A172 (cell line): ENCODE measurements around the gene CYP3A7. TPM values are rescaled to one million over a fixed set of nuclear protein-coding genes. Genes with fewer than 3 reads are reported as not detected.
A peak's percentile ranks its signal among the peaks of the same experiment; 100 is the strongest.
"Not testable (repeated sequence)": the region's sequence is repeated elsewhere in the genome, so short reads cannot be mapped to it uniquely, and the experiment has no call there.

Experiments used
- DNase-seq: peaks from one replicate; pipeline ENCODE4 v3.0.0-alpha.2; 2015; ENCODE audit warnings: low spot score
- total RNA-seq: library from RNA; depleted of rRNA; stranded (reverse); fragments of >200 nt; shearing (Covaris generic); gene quantifications from 2 replicates; pipeline ENCODE4 v1.2.3, GENCODE V29; 2014

CYP3A7 gene
- total RNA-seq, 1 experiment from 2014 or later: not detected

DNA sequence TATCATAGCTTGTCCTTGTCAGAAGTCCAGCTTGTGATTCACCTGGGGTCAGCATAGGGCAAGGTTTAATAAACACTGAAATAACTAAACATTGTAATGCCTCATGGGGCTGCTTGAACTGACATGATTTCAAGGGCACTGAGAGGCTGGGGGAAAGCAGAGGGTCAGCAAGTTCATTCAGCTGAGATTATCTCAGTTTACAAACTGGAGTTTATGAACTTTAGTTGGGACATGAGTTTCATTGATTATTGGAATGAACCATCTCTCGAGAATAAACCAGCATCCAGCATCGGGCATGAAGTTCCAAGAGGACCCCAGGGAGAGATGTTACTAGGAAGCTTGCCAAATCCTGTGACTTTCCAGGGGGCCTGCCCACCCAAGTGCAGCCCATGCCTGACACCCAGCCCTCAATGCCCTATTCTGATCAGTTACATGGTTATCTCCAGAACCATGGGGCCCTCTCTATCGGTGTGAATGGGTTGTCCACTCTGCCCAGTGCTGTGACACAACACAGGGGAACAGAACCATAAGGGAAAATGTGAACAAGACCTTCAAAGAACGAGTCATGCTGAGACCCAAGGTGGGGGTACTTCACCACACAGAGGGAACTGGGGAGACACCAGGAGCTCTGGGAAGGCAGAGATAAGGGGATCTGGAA lies 7.9 kb upstream of the CYP3A7 start:
- no peak for DNase-seq

DNA sequence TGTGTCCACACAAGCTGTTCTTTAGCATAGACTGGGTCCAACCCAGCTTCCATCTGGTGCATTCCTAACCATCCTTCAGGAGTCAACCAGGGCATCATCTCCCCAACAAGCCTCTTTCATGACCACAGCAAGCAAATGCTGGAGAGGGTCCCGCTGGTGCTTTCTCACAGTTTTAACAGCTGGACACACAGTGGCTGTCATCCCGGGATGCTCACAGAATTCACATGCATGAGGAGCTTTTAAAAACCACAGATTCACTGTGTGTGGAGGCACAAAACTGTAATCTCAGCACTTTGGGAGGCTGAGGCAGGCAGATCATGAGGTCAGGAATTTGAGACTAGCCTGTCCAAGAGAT lies 6.4 kb upstream of the CYP3A7 start:
- no peak for DNase-seq

DNA sequence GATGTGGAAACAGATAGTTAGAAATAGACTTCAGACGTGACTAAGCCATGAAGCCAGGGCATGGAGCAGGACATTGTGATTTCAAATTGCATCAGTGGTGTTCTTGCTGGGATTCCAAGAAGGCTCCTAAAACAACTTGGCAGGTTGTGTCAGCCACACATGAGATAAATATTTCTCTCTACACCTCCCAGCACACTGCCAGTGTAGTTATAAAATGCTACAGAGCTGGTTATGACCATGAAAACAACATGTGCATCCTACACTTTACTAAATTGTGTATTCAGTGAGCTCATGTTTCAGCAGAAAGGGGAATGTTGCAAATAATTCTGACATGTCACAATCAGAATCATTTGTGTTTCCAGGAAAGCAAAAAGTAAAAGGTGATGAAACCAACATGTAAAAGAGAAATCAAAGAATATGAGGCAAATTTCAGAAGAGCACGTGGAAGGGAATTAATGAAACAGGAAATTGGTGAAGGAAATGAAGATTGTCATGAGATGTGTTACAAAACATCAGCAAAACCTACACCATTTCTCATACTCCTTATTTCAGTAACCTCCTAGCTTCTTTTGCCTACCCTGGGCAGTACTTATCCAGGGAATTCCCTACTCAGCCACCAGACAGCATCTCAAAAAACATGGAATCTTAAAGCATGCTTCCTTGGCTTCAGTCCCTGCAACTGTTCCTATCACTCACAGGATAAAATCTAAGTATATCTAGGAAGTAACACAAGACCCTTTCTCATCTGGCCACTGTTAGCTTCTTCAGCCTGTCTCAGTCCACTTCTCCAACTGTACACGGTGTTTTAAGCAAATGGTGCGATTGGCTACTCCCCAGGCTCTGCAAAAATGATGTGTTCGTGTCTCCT lies 5.8 kb upstream of the CYP3A7 start:
- no peak for DNase-seq

DNA sequence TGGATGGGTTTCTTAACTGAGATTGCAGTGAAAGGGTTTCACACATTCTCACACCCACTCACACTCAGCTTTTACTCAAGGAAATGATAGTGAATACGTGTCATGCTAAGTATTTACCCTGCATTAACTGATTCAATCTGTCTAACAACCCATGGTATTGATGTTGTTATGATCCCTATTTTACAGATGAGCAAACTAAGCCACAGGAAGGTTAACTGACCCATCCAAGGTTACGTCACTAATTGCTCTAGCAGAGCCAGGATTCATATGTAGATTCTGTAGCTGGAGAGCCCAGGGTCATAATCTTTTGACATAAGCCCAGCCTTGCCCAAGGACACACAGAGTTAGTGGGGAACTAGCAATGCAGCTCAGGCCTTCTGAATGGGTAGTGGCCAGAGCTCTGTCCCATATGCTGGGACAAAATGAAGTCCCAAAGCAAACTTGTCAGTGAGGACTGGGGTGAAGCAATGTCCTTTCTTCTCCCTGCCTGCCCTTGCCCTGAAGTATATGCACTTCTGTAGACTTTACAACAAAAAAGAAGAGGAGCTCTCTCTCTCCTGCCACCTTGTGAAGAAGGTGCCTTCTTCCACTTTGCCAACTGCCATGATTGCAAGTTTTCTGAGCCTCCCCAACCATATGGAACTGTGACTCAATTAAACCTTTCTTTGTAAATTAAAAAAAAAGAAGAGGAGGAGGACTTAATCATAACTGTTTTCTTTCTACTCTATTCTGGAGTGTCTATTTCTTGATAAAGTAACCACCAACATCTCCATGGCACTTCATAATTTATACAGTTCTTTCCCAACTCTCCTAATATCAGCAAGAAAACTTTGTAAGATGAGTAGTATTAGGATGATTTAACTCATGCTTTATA lies 4.9 kb upstream of the CYP3A7 start:
- DNase-seq: no peak

DNA sequence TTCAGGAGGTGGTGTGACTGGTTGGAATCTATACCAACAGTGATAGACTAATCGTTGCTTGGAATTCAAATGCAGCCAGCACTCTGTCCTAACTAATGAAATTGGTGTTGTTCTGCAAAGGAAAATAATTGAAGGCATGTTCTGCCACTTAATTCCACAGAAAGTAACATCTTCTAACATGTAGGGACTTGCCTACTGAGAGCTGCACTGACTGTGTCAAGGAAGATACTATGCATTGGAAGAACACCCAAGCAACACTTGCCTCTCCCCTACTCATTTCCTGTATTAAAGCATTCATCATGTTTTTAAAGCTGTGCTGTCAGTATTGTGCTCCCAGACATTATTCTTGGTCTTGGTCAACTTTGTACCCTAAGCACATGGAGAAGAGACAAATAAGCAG lies 2.7 kb upstream of the CYP3A7 start:
- peak; percentile 29 for DNase-seq

DNA sequence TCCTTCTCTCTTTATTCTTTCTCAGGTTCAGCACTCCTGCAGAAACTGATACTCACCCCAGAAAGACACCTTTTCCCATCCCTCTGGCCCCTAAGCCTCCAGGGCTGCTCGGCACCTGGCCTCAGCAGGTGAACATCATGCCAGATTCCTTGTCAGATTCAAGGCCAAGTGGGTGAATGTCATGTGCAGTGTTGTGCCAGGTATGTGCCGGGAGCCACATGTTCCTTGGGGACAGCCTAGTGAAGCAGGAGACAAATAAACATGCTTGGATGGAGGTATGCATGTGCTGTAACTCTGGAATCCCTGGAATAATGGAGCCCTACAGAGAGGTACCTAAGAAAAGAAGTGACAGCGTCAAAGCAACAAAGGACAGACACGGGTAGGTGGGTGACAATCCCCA lies 1.7 kb upstream of the CYP3A7 start:
- not testable (repeated sequence) for DNase-seq

DNA sequence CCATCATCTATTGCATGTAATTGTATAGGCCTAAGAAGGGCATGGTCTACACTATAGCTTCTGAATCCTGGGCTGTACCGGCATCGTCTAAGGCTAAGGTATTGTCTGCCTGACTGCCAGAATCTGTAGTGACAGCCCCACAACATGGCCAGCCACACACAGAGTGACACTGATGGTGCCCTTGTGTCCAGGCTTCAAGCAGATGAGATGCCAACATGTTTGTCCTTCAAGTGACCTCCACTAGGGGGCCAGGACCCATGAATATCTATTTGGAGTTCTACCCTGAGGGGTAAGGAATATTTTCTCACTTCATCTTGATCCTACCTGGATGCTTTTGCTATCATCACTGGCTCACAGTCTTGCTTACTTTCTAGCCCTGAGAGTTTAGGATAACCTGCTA lies 1.5 kb downstream of the CYP3A7 start:
- DNase-seq: no peak

DNA sequence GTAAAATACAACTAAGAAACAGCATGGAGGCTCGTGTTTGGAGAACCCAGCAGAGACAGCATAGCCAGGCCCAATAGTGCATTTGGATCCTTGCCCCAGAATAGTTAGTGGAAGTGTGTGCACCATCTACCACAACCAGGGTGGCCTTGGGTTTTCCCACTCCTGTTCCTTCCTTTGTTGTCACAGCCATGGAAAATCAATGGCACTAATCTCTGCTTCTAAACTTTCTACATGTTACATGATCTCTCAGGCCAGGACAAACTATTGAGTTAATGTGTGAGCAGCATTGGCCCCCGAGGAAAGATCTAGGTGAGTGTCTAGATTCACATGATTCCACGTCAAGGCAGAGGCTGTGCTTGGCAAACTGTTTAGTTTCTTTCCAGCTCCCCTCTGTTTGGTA lies 2.0 kb downstream of the CYP3A7 start:
- DNase-seq: no peak

DNA sequence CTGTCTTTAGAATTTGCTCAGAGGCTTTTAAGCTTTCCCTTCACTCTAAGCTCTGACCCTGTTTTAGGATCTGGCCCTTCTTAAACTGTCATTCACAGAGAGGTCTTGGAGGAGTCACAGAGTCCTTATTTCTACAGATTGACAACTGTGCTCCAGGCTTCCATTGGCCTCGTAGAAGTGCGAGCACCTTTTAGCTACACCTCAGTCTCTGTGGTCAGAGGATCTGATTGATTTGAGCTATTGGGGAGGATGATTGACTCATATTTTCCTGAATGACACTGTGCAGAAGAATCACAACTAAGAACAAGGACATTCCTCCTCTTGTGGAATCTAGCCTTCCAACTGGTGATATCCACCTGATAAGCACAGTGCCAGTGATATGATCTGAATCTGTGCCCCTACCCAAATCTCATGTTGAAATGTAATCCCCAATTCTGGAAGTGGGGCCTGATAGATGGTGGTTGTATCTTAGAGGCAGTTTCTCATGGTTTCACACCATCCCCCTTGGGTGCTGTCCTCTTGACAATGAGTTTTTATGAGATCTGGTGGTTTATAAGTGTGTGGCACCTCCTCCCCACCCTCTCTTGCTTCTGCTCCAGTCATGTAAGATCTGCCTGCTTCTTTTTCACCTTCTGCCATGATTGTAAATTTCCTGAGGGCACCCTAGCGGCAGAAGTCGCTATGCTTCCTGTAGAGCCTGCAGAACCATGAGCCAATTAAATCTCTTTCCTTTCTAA lies 3.2 kb downstream of the CYP3A7 start:
- no peak for DNase-seq

DNA sequence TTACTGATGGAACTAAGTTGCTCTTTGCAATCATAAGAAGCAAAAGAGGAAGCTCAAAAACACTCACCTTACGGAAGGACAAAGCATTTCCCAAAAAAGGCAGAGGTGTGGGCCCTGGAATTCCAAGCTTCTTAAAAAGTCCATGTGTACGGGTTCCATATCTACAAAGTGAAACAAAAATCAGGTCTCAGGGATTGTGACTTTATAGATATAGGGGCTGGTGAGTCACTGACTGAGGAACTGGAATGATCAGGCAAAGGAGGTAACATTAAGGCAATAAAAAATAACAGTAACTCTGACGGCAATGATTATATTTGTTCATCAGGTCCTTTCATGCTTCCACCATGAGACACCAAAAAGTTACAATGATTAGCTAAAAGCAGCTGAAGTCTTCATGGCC lies 4.0 kb downstream of the CYP3A7 start:
- DNase-seq: no peak

DNA sequence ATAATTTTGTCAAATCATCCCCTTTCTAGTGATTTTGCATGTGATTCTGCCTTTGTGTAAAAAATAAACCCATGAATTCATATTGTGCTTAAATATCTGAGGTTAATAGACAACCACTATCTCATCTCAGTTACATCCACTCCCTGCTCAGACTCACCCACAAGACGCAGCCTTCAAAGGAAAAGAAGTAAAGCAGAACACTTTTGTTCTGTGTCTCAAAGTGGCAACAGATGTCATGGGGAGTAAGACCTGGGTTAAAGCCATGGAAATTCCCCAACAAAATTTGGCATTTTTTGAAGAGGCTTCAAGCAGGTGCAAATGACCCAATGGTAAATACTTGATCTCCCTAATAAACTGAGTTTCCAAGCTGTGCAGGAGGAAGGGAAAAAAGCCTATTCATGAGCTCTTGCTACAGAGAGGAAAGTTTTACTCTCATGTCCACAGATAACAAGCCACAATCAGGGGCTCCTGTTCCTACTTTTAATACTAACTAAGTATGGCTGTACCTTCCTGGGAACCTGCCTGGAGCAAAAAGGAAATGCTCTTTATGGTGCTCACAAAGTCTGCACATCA lies 4.7 kb downstream of the CYP3A7 start:
- DNase-seq: no peak

DNA sequence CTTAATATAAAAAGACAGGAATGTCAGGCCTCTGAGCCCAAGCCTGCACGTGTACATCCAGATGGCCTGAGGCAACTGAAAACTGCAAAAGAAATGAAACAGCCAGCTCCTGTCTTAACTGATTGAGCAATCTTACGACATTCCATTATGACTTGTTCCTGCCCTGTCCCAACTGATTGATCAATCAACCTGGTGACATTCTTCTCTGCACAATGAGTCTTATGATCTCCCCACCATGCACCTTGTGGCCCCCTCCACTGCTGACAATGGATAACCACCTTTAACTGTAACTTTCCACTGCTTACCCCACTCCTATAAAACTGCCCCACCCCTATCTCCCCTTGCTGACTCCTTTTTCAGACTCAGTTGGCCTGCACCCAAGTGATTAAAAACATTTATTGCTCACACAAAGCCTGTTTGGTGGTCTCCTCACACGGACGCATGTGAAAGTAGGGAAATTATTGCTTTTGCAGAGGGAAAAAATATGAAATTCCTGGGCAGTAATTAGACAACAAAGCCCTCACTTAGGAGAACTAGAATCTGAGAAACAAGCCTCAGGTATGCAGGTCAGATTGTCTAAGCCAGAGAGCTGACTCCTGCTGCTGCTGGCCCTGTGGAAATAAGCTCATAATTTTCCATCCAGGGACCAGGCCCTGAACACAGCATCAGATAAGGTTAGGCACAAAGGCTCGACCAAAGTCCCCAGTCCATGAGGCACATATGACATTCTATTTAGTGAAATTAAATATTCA lies 5.3 kb downstream of the CYP3A7 start:
- DNase-seq: no peak

DNA sequence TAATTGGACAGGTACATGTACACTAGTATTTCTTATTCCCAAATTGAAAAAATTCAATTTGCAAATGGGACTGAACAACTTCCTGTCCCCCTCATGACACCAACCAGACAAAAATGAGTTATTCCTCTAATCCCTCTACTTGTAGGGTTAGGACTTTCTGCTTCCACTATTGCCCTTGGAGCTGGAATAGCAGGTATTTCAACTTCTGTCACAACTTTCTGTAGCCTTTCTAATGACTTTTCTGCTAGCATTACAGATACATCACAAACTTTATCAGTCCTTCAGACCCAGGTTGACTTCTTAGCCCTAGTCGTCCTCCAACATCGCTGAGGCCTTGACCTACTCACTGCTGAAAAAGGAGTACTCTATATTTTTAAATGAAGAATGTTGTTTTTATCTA lies 6.4 kb downstream of the CYP3A7 start:
- DNase-seq: no peak

DNA sequence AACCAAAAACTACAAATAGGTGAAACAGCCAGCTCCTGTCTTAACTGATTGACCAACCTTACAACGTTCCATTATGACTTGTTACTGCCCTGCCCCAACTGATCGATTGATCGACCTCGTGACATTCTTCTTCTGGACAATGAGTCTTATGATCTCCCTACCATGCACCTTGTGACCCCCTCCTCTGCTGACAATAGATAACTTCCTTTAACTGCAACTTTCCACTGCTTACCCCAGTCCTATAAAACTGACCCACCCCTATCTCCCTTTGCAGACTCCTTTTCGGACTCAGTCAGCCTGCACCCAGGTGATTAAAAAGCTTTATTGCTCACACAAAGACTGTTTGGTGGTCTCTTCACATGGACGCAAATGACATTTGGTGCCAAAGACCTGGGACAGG lies 11.8 kb downstream of the CYP3A7 start:
- DNase-seq: not testable (repeated sequence)

DNA sequence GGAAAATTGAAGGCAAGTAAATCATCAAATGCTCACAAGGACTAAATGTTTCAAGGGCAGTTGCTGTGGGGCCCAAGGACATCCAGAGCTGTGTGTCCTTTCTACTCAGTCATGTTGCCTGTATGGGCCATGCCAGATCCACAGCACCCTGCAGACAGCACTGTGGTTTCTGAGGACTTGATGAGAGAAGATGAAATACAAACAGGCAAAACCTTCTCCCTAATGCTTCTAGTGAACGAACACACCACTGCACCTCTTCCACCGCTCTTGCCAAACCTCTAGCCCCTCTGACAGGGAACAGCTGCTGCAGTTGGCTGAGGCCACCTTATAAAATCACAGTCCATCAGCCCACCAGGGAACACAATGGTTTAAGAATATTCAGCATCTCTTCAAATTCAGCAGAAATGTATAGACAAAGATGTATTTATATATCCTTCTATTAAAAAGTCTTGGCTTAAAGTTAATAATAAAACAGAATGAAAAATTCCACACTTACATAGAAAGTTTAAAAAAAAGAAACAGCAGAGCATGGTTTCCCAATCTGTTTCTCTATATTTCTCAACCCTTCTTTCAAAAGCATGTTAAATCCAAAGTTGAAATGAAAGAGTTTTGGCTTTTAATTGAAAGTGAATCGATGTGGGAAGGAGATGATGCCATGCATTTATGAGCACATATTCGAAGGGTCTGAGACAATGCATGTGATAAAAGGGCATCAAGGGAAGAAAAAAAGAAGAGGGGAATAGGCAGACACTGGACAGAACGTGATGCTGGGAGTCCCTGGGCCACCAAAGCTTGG lies 14.0 kb downstream of the CYP3A7 start:
- no peak for DNase-seq

DNA sequence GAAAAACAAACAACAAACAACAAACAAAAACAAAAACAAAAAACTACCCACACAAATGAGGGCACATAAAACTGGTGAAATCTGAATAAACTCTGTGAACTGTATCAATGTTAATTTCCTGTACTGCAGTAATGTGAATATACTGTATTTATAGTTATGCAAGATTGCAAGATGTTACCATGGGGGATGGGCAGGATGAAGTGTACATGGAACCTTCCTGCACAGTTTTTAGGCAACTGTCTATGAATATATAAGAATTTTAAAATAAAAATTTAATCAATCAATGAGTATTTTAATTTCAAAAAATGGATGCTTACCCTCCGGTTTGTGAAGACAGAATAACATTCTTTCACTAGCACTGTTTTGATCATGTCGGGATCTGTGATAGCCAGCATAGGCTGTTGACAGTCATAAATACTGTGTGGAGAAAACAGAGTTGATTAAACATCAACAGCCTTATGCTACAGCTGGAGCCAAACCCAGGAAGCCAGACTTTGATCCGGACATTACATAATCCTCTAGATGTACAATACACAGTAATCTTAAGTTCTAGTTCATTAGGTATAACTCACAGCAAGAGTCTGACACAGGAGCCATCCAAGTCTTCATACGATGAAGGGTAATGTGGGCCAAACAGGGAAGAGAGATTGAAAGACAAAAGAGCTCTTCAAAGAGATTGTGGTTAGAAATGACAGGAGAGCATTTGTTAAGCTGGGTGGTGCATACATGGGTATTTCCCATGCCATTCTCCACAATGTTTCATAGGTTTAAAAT lies 14.8 kb downstream of the CYP3A7 start:
- no peak for DNase-seq

DNA sequence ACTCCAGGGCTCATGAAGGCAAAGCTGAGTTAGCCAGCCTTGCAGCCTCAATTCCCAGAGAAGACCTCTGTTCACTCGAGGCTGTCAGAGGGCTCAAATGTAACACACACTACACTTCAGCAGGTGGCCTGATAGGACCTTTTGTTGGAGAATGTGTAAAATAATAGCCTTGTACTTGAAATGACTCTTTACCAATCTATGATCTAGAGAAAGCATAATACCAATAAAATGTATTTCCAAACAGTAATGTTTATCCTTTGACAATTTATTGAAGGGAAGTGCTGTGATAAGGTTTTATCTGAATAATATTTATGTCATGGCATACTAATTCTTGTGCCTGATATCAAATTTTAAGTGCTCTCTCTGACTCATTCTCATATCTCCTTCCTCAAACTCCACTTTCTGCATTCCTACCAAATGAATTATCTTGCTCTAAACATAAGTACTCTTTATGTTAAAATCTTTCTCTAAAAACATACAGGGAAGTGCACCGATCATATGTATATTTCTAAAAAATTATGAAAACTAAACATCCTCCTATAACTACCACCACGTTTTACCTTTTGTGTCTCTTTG lies 20.9 kb downstream of the CYP3A7 start:
- no peak for DNase-seq

DNA sequence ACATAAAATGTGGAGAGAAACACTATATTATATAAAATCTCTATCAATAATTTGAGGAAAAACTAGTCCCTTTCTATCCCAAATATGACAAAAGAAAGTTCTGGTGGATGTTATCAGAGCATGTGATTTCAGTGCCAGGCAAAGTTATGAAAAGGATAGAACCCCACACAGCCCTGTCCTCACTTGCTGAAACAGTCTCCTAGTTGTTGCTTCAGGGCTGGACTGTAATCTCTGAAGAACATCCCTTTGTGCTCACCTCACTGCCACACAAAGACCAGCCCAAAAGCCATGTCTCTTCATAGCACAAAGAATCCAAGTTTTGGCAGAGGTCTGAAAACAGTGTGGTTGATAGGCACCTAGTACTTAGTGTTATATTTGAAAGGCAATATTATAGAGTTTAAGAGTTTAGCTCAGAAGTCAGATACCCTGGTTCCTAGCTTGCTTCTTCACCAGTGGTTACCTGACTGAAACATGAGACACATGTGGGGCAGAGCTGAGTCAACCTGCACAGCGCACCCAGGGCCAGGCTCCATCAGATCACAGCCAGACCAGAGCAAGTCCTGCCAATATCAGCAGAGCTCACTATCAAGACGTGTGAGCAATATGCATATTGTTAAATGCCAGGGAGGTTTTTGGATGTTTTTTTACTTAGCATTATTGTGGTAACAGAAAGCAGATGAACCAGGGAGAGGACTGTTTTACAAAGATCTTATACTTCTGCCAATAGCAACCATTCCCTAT lies 25.0 kb downstream of the CYP3A7 start:
- no peak for DNase-seq
